Keratinocyte (primary cell): ENCODE results near the gene LATS2. TPM values are rescaled to one million over a fixed set of nuclear protein-coding genes. Genes with fewer than 3 reads are reported as not detected.
A peak's percentile ranks its signal among the peaks of the same experiment; 100 is the strongest.
"Not testable (repeated sequence)": the region's sequence is repeated elsewhere in the genome, so short reads cannot be mapped to it uniquely, and the experiment has no call there.

Experiments
- DNase-seq: peaks from one replicate; pipeline ENCODE4 v3.0.0-alpha.2; 2011; ENCODE audit warnings: low read depth, missing footprints, low spot score
- FAIRE-seq: peaks from 2 replicates; lab custom pipeline; 2011; peaks lifted over from hg19 to GRCh38; lab: Jason Lieb, UNC
- H2AFZ ChIP-seq: 2 replicates; pipeline ENCODE4 v1.6.0; 2012; ENCODE audit warnings: low read length, control low read depth, inconsistent platforms; ENCODE audit not compliant: control insufficient read depth
- H3K27ac ChIP-seq: 2 replicates; pipeline ENCODE4 v1.5.1; 2011; ENCODE audit warnings: low read length; ENCODE audit not compliant: control insufficient read depth, insufficient read depth
- H3K27me3 ChIP-seq: 3 replicates; pipeline ENCODE4 v1.6.0; 2011; ENCODE audit warnings: low read length; ENCODE audit not compliant: control insufficient read depth, insufficient read depth; ENCODE audit errors: extremely low read depth
- H3K36me3 ChIP-seq, 2 experiments: 2 replicates in 1 of 2; 3 replicates in 1 of 2; pipeline ENCODE4 v1.5.1; 2011; ENCODE audit warnings: low read length in 2 of 2, mild to moderate bottlenecking in 1 of 2; ENCODE audit not compliant: control insufficient read depth in 2 of 2, insufficient read depth in 2 of 2; ENCODE audit errors: extremely low read depth in 1 of 2
- H3K4me1 ChIP-seq: 3 replicates; pipeline ENCODE4 v1.5.1; 2011; ENCODE audit warnings: low read length; ENCODE audit not compliant: control insufficient read depth, insufficient read depth; ENCODE audit errors: extremely low read depth
- H3K4me2 ChIP-seq: 3 replicates; pipeline ENCODE4 v1.6.0; 2011; ENCODE audit warnings: low read depth, low read length; ENCODE audit not compliant: control insufficient read depth, insufficient read depth; ENCODE audit errors: extremely low read depth
- H3K4me3 ChIP-seq, 3 experiments: fragments of 200-600 bp in 1 of 3; sonication (generic) in 1 of 3; 2 replicates in 2 of 3; 3 replicates in 1 of 3; pipeline ENCODE4 v1.5.1; 2011 to 2016; ENCODE audit warnings: low read length in 3 of 3, mild to moderate bottlenecking in 3 of 3, control low read depth in 2 of 3, inconsistent platforms in 1 of 3, low read depth in 1 of 3, mixed read lengths in 1 of 3, mixed run types in 1 of 3, moderate library complexity in 1 of 3; ENCODE audit not compliant: control insufficient read depth in 2 of 3, insufficient read depth in 2 of 3; ENCODE audit errors: extremely low read depth in 1 of 3
- H3K79me2 ChIP-seq: 2 replicates; pipeline ENCODE4 v1.6.0; 2012; ENCODE audit warnings: low read length; ENCODE audit not compliant: control insufficient read depth, insufficient read depth
- H3K9ac ChIP-seq: 3 replicates; pipeline ENCODE4 v1.6.0; 2011; ENCODE audit warnings: low read length; ENCODE audit not compliant: control insufficient read depth, insufficient read depth; ENCODE audit errors: extremely low read depth
- H3K9me1 ChIP-seq: 3 replicates; pipeline ENCODE4 v1.6.0; 2011; ENCODE audit warnings: low read length; ENCODE audit not compliant: control insufficient read depth, insufficient read depth; ENCODE audit errors: extremely low read depth
- H3K9me3 ChIP-seq: 2 replicates; pipeline ENCODE4 v1.5.1; 2012; ENCODE audit warnings: low read depth, low read length; ENCODE audit not compliant: control insufficient read depth
- H4K20me1 ChIP-seq: 3 replicates; pipeline ENCODE4 v1.6.0; 2011; ENCODE audit warnings: low read length; ENCODE audit not compliant: control insufficient read depth, insufficient read depth; ENCODE audit errors: extremely low read depth
- CTCF ChIP-seq, 3 experiments: IDR thresholded peaks in 1 of 3; conservative IDR thresholded peaks in 1 of 3; optimal IDR thresholded peaks in 1 of 3; 2 replicates in 2 of 3; 3 replicates in 1 of 3; pipeline versions ENCODE3 to v1.5.1; 2011; ENCODE audit warnings: low read length in 3 of 3, mild to moderate bottlenecking in 3 of 3, moderate library complexity in 2 of 3, control low read depth in 1 of 3, inconsistent platforms in 1 of 3; ENCODE audit not compliant: insufficient read depth in 2 of 3; ENCODE audit errors: extremely low read depth in 1 of 3
- EZH2 ChIP-seq: IDR thresholded peaks from one replicate; pipeline ENCODE4 v1.6.1; 2012; ENCODE audit warnings: inconsistent platforms, mild to moderate bottlenecking, low read length, moderate library complexity
- dilution Hi-C: fragments of 300-500 bp; cut with MboI; formaldehyde crosslinking; loops from one replicate; pipeline ENCODE4 v1.7.0; 2020; ENCODE audit warnings: low sequenced_read_pairs; ENCODE audit not compliant: extremely low pct_ligation_motif_present
- polyA plus RNA-seq, 5 experiments: library from polyadenylated mRNA; depleted of rRNA in 3 of 5; stranded (reverse) in 3 of 5; stranded (forward) in 1 of 5; unstranded in 1 of 5; fragments of >200 nt; gene quantifications; 1 replicate in 1 of 5; 2 replicates in 3 of 5; 3 replicates in 1 of 5; pipeline versions ENCODE4 v1.2.1 to v1.2.3, GENCODE V29; 2011 to 2012; ENCODE audit warnings: missing spikeins in 2 of 5, low read depth in 1 of 5, low replicate concordance in 1 of 5

Gene LATS2
- polyA plus RNA-seq, 1 donor (not counting 4 experiments of a cell fraction or from before 2014, with no cell fraction given): 6.7 TPM

- no peaks in the 10 kb centered on the region for H3K9me3 ChIP-seq
- H3K27me3 ChIP-seq: no peaks in the 10 kb centered on the region
- no peak overlapping the region for H3K9ac ChIP-seq
- H4K20me1 ChIP-seq: no peaks in the 10 kb centered on the region
- no peaks in the 10 kb centered on the region for H3K36me3 ChIP-seq
- dilution Hi-C loops: no loop called here
- H3K4me1 ChIP-seq: peaks cover 7% of the 10 kb centered on the region
- H3K9me1 ChIP-seq: no peaks in the 10 kb centered on the region
- no peak overlapping the region for H3K4me3 ChIP-seq
- H3K79me2 ChIP-seq: no peaks in the 10 kb centered on the region
- no peak overlapping the region for H3K27ac ChIP-seq
- no peak for DNase-seq
- TF ChIP-seq EZH2: no peak
- no peak for TF ChIP-seq CTCF (optimal IDR thresholded peaks at IDR 0.05 in 1 of 3, IDR thresholded peaks at IDR 0.05 in 1 of 3, conservative IDR thresholded peaks at IDR 0.05 in 1 of 3; ENCODE audit: extremely low read depth in 1 of 3, insufficient read depth in 2 of 3, low read length in 3 of 3)
- H2AFZ ChIP-seq: no peak overlapping the region
- FAIRE-seq: no peak
- H3K4me2 ChIP-seq: no peak overlapping the region
Measured at GRCh38 chr13:20945952-20946383, 115.4 kb downstream of the LATS2 start.

- TF ChIP-seq CTCF (optimal IDR thresholded peaks at IDR 0.05 in 1 of 3, IDR thresholded peaks at IDR 0.05 in 1 of 3, conservative IDR thresholded peaks at IDR 0.05 in 1 of 3; ENCODE audit: extremely low read depth in 1 of 3, insufficient read depth in 2 of 3, low read length in 3 of 3) (no peak), EZH2 (no peak)
- dilution Hi-C loops: no loop called here
- Histone ChIP-seq H3K27me3 (no peaks in the 10 kb centered on the region), H3K4me1 (peaks cover 20% of the 10 kb centered on the region), H3K27ac (peak overlapping the region; percentile 58), H2AFZ (peak overlapping the region; percentile 71), H3K4me3 (peak overlapping the region in 1 of 3 experiments; percentile 42), H3K9ac (peak overlapping the region; percentile 64), H3K9me1 (no peaks in the 10 kb centered on the region), H3K4me2 (peak overlapping the region; percentile 67), H3K9me3 (no peaks in the 10 kb centered on the region), H4K20me1 (no peaks in the 10 kb centered on the region), H3K79me2 (no peaks in the 10 kb centered on the region), H3K36me3 (no peaks in the 10 kb centered on the region)
- DNase-seq (no peak), FAIRE-seq (no peak)
Measured at GRCh38 chr13:20942938-20943559, 118.3 kb downstream of the LATS2 start.

GRCh38 chr13:20940511-20940910 is 120.9 kb downstream of the LATS2 start:
- H3K4me2 ChIP-seq, FAIRE-seq, H3K9ac ChIP-seq, H2AFZ ChIP-seq, H3K4me3 ChIP-seq, dilution Hi-C loops, DNase-seq, H3K9me3 ChIP-seq, H3K79me2 ChIP-seq, H4K20me1 ChIP-seq, H3K36me3 ChIP-seq, H3K27me3 ChIP-seq, H3K9me1 ChIP-seq, H3K27ac ChIP-seq: not testable (repeated sequence)
- H3K4me1 ChIP-seq: peaks cover 18% of the 10 kb centered on the region
